ENCODE data around the gene NCR3LG1.

Gene NCR3LG1

DNA sequence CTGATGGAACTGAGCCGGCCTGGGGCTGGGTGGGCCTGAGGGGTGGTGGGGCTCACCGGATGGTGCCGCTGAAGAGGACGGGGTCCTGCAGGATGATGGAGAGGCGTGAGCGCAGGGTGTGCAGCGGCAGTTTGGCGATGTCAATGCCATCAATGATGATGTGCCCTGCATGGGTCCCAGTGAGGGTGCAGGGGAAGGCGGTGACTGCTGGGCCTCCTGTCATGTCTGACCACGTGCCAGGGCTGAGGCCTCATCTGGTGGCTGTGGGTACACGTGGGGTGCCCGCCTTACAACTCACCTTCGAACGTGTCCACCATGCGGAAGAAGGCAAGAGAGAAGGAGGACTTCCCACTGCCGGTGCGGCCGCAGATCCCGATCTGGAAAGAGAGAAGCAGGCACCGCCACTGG, 44.0 kb downstream of the NCR3LG1 start:
- DNase-seq: no peak

DNA sequence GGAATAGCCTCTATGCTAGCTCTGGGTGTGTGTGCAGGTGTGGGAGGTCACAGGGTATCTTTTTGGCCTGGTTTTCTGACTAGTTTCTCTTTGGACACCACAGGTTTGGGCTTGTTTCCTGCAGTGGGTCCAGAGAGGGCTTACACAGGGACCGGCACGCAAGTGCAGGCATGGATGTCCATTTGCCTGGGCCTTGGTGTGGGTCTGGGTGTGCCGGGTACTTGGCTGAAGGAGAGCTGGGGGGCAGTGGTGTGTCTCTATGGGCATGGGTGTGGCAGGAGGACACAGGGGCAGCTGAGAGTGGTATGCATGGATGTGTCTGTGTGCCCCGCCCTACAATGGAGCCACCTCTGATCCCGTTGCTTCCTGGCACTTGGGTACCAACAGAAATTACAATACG, 44.4 kb downstream of the NCR3LG1 start:
- DNase-seq: no peak

DNA sequence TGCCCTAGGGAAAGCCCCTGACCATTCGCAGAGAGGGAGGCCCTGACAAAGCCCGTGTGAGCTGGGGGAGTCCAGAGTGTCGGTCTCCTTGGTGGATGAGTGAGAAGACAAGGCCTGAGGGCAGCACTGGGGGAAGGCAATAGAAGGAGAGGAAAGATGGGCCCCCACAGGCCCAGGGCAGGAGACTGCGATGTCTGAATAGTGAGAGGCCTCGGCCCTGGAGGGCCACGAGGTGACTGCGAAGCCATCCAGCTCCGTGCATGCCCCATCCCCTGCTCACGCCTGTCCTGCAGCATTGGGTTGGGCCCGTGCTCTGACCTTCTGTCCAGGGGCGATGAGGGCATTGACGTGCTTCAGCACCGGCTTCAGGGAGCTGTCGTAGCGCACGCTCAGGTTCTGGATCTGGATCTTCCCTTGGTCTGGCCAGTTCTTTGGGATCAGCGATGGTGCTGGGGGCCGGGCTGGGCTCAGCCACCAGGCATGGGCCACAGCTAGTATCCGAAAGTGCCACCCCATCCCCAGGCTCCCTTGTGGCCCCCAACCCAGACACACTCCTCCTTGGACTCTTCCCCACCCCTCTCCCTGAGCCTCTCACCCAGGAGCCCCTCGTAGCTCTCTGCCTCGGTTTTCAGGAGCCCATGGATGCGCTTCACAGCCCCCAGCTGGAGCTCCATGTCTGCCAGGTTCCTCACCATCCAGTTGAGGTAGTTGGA, 45.2 kb downstream of the NCR3LG1 start:
- no peak for DNase-seq

DNA sequence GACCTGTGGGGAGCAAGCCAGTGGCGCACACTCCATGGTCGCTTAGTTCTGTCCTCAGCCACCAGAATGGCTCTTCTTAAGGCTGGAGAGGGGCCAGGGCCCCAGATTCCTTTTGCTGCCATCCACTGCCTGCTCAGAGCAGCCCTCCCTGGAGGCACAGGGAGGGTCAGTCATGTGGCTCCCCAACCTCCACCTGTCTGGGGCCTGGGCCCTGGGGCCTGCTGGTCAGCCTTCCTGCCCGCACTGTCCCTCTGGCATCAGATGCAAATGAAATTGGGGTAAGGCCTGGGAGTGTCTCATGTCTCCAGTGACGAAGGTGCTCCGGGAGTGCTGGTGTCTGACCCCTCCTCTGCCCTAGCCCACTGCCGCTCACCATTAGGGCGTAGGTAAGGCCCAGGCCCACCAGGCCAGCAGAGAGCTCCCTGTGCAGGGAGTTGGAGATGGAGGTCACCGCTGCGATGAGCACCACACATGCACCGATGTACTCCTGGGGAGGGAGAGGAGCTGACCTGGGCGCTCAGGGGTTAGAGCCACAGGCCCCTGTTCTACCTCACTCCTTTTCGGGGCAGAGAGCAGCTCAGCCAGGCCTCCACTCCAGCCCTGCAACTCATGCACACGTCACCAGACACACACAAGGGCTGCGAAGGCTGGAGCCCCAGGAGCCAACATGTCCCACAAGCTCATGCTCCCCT, 45.9 kb downstream of the NCR3LG1 start:
- no peak for DNase-seq

DNA sequence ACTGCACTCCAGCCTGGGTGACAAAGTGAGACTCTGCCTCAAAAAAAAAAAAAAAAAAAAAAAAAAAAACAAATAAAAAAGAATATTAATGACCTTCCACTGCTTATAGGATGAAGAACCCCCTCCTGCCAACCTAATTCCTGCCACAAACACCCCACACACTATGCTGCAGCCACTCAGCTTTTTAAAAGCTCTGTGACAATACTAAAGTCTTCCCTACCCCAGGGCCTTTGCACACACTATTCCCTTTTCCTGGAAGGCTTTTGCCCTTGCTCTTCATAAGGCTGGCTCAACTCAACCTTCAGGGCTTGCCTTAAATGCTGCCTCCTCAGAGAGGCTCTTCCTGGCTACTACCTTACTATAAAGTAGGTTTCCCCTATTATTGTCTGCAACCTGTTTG, 47.6 kb downstream of the NCR3LG1 start:
- DNase-seq: no peak

DNA sequence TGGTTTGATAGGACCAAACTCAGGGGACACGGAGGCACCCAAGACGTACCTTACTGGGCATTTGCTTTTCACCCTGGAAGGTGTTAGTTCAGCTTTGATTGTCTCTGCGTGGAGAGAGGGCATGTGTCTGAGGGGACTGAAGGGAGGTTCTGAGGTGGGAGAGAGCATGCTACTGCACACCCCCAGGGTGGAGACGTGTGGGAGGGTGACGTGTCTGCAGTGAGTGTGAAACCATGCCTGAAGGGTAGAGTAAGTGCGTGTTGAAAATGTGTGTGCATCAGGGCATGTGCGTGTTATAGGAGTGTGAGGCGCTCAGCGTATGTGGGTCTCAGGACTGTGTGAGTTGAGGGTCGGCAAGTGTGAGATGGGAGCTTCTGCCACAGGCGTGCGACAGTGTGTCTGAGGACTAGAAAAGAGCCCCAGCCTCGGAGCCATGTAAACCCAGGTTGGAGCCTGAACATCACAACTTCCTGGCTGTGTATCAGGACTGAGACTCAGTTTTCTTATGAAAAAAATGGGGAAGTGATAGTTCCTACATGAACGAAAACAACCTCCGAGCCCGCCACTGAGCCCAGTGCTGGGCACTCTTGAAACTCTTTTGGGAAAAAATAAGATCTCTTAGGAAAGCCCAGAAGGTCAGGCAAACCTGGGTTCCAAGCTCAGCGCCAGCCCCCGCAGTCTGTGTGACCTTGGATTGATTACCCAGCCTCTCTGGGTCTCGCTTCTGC, 48.6 kb downstream of the NCR3LG1 start:
- DNase-seq: no peak

DNA sequence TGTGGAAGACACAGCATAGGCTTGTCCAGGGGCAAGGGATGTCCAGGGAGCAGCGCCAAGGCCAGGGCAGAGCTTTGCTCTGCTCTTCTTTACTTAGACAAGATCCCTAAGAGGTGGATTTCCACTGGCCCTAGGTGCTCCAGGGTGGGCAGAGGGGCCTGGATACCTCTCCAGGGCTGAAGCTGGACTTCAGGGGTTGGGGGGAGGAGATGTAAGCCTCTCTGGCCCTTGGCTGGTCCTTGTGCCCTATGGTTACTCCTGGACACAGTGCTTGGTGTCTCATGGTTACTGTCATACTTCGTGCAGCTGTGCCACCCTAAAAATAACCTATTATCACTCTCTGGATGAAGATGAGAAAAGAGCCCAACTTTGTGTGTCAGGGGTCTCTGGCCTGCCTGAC, 49.7 kb downstream of the NCR3LG1 start:
- DNase-seq: no peak

DNA sequence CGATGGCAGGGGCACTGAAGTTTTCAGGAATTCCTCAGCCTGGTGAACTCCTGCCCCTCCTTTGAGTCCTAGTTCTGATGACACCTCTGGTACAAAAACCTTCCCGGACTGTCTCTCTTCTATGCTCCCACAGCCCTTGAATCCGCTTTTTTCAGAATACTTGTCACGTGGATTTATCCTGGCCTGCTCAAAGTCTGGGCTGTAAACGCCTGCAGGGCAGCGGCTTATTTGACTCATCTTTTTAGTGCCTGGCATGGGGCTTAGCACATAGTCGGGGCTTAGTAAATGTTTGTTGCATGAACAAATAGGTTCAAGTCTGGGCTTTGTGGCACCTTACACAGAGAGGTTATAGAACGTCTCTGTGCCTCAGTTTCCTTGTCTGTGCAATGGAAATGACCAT, 50.2 kb downstream of the NCR3LG1 start:
- DNase-seq: no peak

DNA sequence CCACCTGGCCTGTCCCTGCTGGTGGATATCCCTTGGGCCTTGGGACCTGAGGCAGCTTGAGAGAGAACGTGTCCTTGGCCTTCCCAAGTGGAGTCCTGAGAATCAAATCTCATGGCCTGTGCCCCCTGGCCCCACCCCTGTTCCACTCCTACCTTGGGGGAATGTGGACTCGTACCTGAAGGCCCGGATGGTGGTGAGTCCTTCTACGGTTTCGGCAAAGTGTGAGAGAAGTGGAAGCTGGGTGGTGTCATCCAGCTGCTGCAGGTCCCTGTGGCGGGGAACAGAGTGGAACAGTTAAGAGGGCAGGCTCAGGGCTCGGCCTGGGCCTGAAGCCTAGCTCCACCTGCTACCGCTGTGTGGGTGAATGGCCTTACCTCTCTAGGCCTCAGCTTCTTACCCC, 50.9 kb downstream of the NCR3LG1 start:
- DNase-seq: no peak

DNA sequence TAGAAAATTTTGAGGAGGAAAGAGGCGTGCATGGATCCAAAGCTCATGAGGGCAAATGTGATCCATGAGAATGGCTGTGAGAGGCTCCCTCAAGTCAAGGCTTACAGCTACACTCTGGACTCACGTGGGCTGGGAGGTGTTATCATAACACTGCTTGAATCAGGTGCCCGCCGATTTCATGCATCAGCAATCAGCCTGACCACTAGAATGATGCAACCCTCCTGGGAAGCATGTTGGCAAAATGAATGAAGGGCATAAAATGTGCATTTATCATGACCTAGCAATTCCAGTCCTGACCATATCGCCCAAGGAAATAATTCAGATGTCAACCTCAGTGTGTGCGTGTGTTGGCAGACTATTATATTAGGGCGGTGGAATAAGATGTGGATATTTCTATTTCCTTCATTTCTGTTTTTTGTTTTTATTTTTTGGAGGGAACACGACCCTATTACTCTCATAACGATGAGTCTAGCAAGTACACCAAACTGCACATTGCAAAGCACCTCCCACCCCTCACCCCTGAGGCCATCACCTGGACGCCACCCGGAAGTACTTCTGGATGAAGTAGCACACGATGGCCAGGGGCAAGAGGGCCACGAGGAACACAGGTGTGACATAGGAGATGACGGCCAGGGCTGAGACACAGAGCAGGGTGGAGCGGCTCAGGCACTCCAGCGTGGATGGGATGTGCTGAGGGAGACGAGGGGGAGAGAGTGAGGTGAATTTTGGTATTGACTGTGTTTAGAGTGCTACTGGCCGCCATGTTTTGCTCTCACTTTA, 52.6 kb downstream of the NCR3LG1 start:
- DNase-seq: no peak

DNA sequence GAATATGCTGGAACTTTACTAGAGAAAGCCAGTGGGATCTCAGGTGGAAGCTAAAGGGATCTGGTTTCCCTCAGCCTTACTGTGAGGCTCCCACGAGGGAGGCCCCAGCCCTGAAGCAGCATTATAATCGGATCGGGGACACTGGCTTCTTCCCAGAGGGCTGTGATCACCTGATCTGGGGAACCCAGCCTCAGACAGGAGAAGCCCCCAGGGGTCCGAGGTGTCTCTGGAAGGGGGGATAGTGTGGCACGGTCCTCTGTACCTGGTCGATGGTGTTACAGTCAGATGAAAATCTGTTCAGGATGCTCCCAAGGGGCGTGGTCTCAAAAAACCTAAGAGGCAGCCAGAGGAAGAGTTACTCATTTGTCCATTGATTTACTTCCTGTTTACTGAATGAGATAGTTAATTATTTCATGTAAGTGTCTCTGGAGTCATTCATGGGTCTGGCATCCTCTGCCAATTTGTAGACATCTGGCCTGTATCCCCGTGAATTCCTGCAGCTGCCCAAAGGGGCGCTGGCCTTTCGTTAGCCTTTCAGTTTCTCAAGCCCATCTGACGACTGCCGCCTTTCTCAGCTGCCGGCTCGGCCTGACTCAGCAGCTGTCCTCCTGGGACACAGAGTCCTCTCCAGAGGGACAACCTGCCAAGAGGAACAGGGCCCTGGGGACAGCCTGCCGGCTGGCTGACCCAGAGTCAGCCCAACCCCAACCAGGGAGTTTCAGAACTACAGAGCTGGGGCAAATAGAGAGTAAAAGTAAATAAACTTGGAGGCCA, 53.8 kb downstream of the NCR3LG1 start:
- DNase-seq: no peak

DNA sequence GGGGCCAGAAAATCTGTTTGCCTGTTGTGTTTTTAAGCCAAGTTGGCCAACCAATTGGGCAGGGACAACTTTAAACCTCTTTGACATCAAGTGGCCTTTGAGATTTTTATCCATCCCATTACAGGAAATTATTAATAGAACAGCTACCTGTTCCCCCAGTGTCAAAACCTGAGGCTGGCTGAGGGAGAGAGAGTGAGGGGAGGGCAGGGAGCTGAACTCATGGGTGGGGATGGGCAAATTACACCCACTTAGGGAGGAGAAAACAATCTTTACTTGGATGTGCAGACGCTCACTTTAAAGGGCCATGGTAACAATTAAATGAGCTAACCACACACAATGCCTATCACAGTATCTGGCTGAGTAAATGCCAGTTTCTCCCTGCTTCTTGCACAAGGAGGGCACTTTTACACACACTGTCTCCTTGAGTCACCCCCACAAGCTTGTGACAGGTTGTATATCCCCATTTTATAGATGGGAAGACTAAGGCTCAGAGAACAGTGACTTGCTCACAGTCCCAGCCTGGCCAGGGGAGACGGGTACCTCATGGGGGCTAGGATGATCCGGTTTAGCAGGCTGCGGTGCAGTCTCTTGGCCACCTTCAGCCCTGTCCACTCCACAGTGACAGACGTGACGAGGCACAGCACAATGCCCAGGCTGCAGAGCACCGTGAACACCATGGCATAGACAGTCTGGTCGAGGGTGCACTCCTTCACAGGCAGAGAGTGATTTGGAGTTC, 54.6 kb downstream of the NCR3LG1 start:
- no peak for DNase-seq

DNA sequence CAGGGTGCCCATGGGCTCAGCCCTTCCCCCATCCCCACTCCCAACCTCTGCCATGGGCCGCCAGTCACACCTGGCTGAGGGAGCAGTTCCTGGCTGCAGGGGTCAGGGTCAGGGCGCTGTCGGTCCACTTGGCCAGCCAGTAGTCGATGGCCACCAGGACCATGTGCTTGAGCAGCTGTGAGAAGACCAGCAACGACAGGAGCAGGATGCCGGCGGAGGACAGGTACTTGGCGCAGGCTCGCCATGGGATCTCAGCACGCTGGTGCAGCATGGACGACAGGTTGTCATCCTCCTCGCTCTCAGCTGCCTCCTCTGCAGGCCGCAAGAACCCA, 55.2 kb downstream of the NCR3LG1 start:
- no peak for DNase-seq

DNA sequence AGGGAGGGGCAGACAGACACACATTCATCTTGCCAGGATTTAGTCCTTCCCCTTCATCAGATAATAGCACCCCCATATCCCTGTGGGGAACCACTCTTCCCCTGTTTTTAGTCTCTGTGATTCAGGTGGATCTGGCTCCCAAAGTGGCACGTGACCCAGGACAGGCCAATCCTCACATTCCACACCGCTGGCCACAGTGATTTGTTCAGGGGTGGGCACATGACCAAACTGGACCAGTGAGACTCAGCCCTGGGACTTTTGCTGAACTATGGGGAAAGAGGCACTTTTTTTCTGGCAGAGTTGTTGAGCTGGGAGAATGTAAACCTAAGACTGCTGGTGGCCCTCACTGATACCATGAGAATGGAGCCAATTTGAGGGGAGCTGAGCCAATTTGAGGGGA, 56.0 kb downstream of the NCR3LG1 start:
- no peak for DNase-seq

DNA sequence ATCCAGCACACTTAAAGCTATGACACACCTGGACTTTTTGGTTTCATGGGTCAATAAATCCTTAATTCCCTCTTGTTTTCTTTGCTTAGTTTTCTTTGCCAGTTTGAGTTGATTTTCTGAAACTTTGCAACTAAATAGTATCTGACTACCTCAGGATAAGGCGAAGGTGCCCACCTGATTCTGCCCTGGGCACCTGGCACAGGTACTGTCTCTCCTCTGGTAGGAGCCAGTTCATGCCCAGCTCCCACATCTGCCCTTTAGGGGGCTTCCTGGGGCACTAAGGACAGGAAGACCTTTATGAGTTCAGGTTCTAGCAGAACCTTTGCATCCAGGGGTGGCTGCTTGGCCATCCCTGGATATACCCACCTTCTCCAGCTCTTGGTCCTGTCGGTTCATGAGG, 56.4 kb downstream of the NCR3LG1 start:
- no peak for DNase-seq

DNA sequence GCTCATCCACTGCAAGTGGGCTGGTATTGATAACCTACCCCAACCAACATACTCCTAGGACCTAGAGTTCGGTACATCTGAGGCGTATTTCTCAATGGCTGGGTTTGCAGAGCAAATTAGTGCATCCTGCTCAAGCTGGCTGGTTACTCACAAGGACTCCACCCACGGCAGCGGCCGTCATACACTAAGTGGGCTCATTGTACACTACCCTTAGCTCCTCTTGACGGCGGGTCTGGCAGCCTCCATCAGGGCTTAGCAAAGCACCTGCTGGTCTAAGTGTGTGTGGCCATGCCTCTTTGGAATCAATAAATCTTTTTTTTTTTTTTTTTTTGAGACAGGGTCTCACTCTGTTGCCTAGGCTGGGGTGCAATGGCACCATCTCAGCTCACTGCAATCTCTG, 57.0 kb downstream of the NCR3LG1 start:
- DNase-seq: no peak

DNA sequence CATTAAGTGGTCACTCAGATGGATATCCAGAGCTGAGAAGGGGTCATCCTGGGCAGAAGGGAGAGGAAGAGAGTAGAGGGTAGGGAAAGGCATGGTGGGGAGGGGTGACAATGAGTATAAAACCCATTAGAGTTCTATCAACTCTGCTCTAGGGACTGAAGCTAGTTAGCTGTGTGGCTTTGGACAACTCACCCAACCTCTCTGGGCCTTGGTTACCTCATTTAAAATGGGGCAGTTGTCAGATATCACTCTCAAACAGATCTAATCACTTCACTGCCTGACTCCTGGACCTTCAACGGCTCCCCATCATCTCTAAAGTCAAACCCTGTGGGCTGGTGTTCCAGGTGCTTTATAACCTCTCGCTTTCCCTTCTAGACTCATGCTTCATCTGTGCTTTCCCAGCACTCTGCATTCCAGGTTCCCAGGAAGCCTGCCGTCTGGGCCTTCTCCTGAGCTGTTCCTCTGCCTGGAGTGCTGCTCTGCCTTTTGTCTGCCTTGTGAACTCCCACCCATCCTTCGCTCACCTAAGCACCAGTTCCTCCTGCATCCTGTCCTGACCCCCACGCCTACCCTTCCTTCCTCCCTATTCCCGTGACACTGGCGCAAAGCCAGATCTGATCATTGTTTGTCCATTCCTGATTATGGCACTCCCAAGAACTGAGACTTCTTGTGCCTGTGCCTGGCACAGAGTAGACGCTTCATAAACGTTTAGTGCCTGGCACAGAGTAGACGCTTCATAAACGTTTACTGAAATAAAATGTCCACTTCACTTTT, 59.2 kb downstream of the NCR3LG1 start:
- no peak for DNase-seq

DNA sequence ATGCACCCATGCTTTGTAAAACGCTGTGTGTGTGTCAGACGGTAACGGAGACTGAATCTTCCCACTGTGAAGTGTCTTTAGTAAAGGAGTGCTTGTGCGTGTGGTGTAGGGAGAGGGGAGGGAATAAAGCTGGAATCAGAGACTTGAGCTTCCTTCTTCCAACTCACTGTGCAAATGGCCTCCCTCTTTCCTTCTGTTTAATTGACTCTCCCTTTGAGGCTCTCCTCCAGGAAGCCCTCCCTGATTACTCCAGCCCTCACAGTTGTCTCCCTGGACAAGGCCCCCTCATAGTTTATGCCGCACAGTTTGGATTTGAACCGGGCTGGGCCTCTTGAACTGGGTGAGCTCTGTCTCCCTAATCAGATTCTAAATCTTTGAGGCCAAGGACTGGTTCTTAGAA, 59.8 kb downstream of the NCR3LG1 start:
- no peak for DNase-seq

DNA sequence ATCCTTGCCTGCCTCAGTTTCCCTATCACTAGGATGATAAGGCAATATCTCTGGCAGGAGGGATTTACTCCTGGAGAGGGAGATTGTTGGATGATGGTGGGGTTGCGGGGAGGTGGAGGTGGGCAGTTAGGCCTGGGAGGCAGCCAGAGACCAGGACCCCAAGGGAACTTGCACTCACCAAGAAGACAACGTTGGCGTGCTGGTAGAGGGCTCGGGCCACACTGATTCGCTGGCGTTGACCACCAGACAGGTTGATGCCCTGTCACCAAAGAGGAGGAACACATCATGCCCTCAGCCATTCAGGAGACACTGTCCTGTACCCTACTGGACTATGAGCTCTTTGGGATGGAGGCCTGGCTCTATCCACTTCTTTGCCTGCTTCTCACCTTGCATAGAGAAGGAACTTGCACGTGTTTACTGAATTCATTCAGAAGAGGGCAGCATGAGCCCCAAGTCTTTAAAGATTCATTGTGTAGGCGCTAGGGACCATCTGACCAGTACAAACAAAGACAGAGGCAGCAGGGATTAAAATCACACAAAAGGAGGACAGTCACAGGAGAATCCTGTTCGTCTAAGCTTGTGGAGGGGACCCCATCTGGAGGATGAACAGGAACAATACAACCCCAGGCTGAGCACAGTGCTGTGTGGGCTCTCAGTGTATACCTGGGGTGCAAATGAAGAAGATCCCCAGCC, 61.0 kb downstream of the NCR3LG1 start:
- DNase-seq: no peak
